ENCODE measurements around the gene CNTN1.

GRCh38 chr12:40843495-40843894 lies 151.3 kb downstream of the CNTN1 start:
- no peak for TF ChIP-seq CTCF (IDR thresholded peaks at IDR 0.05)
- no peak for TF ChIP-seq EZH2 (IDR thresholded peaks at IDR 0.05; ENCODE audit: borderline replicate concordance, insufficient read depth, low read depth, low read length, poor library complexity, severe bottlenecking)
